Motor neuron (in vitro differentiated cells): Measurements from ENCODE around the gene PSG1. TPM values are rescaled to one million over a fixed set of nuclear protein-coding genes. Genes with fewer than 3 reads are reported as not detected.
"Not testable (repeated sequence)": the region's sequence is repeated elsewhere in the genome, so short reads cannot be mapped to it uniquely, and the experiment has no call there.

ENCODE experiments used
- ATAC-seq, 8 experiments: fragments of 200-7000 bp; cut with Tn5 transposase; replicated peaks in 6 of 8; 2 replicates each; pipeline ENCODE4 v1.8.0; 2021; ENCODE audit warnings: mild to moderate bottlenecking in 8 of 8, moderate library complexity in 8 of 8
- H3K27ac ChIP-seq, 2 donors: fragments of 250-450 bp; sonication (Bioruptor Pico); 2 replicates each; pipeline ENCODE4 v1.9.0; 2021; ENCODE audit warnings: antibody characterized with exemption in 2 of 2, mild to moderate bottlenecking in 2 of 2, moderate library complexity in 1 of 2
- H3K4me1 ChIP-seq, 2 donors: fragments of 250-450 bp; sonication (Bioruptor Pico); replicated peaks in 1 of 2; 2 replicates each; pipeline ENCODE4 v1.6.1; 2021; ENCODE audit warnings: antibody characterized with exemption in 2 of 2, mild to moderate bottlenecking in 2 of 2, moderate library complexity in 1 of 2
- H3K4me3 ChIP-seq, 5 donors: fragments of 250-450 bp; sonication (Bioruptor Pico); 2 replicates each; pipeline ENCODE4 v1.9.0; 2021; ENCODE audit warnings: antibody characterized with exemption in 5 of 5, mild to moderate bottlenecking in 5 of 5, moderate library complexity in 4 of 5
- WGBS, 10 experiments: fragments of 450-650 bp; shearing (Covaris generic); methylation state at CpG; one replicate each; pipeline ENCODE4 v1.0.0; 2022; 5-methylcytosine and 5-hydroxymethylcytosine counted together
- in situ Hi-C, 9 experiments: fragments of 400-800 bp; cut with MboI; loops; one replicate each; pipeline ENCODE4 v1.15.0; 2021; ENCODE audit warnings: low sequenced_read_pairs in 9 of 9, low pct_unique_long_range_greater_than_20kb in 2 of 9; ENCODE audit not compliant: unreplicated experiment in 9 of 9
- total RNA-seq, 8 experiments: library from RNA; unstranded; fragments of 300-600 nt; gene quantifications; 2 replicates each; pipeline versions ENCODE4 v1.2.3 to v1.2.4, GENCODE V29; 2022

The PSG1 gene
- total RNA-seq, 8 experiments from 2014 or later, result 0.14 to 0.76 (median 0.28) TPM; not detected in 2

DNA sequence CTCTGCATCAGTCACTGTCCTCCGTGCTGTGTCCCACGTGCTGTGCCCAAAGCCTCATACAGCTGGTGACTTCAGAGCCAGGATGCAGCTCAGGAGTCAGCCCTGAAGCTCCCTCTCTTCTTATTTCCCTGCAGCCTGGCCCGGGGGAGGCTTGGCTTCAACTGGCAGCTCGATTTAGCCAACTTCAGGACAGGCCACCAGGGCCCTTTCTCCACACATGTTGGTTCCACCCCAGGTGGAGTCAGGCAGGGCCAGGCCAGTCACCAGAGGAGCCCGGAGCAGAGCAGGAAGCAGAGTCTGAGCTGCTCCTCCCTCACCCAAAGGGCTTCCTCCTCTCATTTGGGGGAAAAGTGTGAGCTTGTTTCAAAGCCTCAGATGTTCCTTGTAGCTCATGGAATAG, 26.6 kb upstream of the PSG1 start:
- in situ Hi-C loops, H3K27ac ChIP-seq, H3K4me1 ChIP-seq, ATAC-seq, H3K4me3 ChIP-seq: not testable (repeated sequence)
- 0 to 82% (median 40%) methylated on average over 1 to 4 of the region's 5 CpGs; no CpG with 5 or more reads in 2 of the 10 experiments for WGBS, 10 experiments

DNA sequence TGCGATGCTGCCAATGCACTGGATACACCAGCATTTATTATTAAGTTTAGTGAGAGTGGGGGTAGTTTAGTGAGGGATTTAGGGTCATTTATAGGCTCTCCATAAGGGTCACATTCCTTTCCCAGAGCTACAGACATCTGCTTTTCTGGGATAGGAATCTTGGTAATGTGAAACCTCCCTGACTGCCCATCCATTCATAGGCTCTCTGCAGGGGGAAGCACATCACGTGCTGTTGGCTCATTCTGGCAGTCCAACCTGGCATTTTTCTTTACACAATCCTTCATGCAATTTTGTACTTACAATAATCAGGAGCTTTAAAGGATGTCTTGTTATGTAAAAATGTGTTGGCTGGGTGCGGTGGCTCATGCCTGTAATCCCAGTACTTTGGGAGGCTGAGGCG, 21.0 kb upstream of the PSG1 start:
- in situ Hi-C loops, H3K4me3 ChIP-seq, H3K4me1 ChIP-seq, H3K27ac ChIP-seq, ATAC-seq: not testable (repeated sequence)
- WGBS, 10 experiments, result 0 to 100% (median 33%) methylated on average over 1 to 4 of the region's 4 CpGs; no CpG with 5 or more reads in 4 of the 10 experiments

DNA sequence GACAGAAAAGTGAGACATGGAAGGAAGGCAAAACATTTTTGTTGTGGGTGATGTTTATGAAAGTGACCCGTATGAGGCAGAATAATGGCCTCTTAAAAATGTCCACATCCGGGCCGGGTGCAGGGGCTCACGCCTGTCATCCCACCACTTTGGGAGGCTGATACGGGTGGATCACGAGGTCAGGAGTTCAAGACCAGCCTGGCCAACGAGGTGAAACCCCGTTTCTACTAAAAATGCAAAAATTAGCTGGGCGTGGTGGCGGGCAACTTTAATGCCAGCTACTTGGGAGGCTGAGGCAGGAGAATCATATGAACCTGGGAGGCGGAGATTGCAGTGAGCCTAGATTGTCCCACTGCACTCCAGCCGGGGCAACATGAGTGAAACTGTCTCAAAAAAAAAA, 20.2 kb upstream of the PSG1 start:
- H3K4me3 ChIP-seq, H3K27ac ChIP-seq, ATAC-seq, in situ Hi-C loops, H3K4me1 ChIP-seq: not testable (repeated sequence)
- 0 to 100% (median 65%) methylated on average over 1 to 9 of the region's 12 CpGs; no CpG with 5 or more reads in 4 of the 10 experiments for WGBS, 10 experiments

DNA sequence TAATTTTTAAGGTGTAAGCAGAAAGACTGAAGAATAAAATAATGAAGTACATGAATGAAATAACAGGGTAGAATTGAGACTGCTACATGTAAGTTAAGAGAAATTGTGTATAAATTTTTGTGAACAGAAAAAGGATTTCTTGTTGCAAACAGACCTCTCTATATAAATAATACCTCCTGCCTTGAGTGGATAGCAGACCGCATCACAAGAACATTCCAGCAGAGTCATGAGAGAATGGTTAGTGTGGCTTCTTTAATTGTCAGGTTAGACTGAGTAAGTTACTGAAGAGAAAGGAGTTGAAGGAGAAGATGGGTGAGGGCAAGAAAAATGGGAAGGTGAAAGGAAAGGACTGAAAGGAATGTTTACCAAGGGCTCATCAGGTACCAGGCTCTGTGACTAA, 19.6 kb upstream of the PSG1 start:
- in situ Hi-C loops, ATAC-seq, H3K27ac ChIP-seq, H3K4me3 ChIP-seq, H3K4me1 ChIP-seq: not testable (repeated sequence)
- WGBS, 10 experiments, result 38 to 80% (median 80%) methylated on average over 1 of the region's 1 CpG; no CpG with 5 or more reads in 5 of the 10 experiments

DNA sequence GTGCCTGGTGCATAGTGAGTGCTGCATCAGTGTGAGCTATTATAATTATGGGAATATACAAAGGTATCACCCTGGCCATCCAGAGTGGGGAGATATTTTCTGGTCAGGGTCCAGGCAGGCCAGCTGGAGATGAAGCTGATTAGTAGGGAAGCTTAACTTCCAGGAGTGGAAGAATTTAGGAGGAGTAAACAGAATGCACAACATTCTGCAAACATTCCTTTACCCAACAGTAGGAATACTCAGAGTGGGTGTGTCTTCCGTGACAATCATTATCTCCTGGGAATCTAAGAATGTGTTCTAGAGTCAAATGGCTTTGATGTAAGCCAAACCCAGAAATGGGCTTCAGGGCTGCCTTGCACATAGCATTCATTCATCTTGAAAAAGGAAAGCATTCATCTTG, 19.1 kb upstream of the PSG1 start:
- H3K4me3 ChIP-seq, H3K27ac ChIP-seq, ATAC-seq, H3K4me1 ChIP-seq, in situ Hi-C loops: not testable (repeated sequence)
- 0% methylated on average over 1 of the region's 1 CpG; no CpG with 5 or more reads in 7 of the 10 experiments for WGBS, 10 experiments

DNA sequence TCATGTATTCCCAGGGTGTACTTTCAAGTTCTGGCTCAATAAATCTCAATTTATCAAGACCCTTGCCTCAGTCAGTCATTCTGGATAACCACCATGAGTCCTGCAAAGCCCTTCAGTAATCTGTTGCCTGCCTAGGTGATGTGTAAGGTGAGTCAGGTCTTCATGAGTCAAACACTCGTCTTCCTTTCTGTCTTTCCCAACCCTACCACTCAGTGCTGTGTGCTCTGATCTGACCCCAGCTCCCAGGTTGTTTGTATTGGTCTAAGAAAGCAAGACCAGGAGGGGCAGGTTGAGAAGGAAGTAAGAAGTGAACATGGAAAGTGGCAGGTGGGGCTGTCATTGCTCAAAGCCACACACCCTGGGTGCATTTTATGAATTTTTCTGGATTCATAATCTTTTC, 18.2 kb upstream of the PSG1 start:
- ATAC-seq, H3K4me3 ChIP-seq, H3K4me1 ChIP-seq, H3K27ac ChIP-seq, in situ Hi-C loops: not testable (repeated sequence)
- 0 to 80% (median 0%) methylated on average over 1 of the region's 1 CpG; no CpG with 5 or more reads in 5 of the 10 experiments for WGBS, 10 experiments

DNA sequence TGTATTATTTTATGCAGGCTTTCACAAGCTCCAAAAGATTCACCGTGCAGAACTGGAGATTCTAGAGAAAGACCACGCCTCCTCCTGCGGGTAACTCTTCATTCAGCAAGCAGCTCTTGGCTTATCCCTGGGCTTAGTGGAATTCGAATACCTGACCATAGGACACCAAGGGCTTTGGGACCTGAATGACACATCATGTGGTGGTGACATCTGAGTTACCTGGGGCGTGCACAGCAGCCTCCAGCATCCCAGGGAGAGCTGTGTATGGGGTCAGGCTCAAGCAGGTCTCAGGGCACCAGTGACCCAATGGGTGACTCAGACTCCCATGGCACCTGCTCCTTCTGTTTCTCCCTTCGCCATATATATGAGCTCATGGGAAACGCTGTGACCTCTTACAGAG, 10.9 kb upstream of the PSG1 start:
- H3K27ac ChIP-seq, ATAC-seq, in situ Hi-C loops, H3K4me1 ChIP-seq, H3K4me3 ChIP-seq: not testable (repeated sequence)
- 8 to 100% (median 50%) methylated on average over 1 to 4 of the region's 7 CpGs; no CpG with 5 or more reads in 2 of the 10 experiments for WGBS, 10 experiments

DNA sequence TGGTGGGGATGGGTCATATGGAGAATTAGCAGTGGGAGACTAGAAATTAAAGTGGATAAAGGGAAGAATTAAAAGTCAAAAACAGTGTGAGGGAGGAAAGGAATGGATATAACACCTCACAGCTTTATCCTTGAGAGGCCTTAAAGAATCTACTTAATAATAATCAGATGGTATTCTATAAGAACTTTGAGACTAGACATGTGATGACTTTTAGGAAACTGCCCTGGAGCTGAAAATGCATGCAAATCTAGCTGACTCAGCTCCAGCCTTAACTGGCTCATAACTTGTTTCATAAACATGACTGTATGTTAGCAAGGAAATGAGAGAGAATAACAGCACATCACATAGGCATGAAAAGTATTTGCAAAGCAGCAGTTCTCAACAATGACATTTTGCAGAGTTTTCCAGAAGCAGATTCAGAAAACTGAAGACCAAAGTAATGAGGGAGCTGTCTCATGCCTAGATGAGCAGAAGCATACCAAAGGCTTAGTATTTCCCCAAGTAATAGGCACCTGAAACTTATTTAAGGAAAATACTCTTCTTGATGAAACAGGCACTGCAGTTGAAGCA, 8.4 kb upstream of the PSG1 start:
- in situ Hi-C loops, H3K4me1 ChIP-seq, H3K4me3 ChIP-seq, H3K27ac ChIP-seq: not testable (repeated sequence)
- peak in 1 of 8 experiments; percentile 43 for ATAC-seq

DNA sequence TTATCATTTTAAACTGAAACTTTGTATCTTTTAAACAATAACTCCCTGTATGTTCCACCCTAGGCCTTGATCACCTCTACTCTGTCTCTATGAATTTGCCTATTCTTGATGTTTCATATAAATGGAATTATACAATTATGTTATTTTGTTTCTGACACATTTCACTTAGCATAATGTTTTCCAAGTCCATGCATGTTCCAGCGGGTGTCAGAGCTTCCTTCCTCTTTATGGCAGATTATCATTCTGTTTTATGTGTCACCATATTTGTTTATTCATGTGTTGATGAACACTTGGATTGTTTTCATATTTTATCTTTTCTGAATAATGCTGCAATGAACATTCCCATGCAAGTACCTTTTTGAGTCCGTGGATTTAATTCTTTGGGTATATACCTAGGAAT, 3.2 kb upstream of the PSG1 start:
- ATAC-seq, in situ Hi-C loops, H3K4me1 ChIP-seq, H3K4me3 ChIP-seq, H3K27ac ChIP-seq: not testable (repeated sequence)
- WGBS, 10 experiments, result 0 to 88% (median 16%) methylated on average over 1 to 2 of the region's 2 CpGs; no CpG with 5 or more reads in 3 of the 10 experiments

DNA sequence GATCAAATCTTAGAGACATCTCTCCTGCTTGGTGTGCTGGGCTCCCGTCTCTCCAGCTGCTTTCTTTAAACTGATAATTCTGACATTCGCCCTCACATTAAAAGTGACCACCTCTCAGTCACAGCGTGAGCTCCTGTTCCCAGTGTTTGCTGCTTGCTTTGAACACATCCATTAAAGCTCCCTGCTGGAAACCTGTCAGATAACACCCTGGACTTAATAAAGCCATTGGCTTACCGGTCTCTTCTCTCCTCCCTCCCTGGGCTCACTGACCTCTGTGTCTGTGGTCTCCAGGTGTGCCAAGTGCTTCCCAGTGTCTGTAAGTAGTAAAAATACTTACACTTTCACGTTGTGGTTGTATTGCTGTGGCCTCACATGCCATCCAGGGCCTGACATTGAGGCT, 2.5 kb upstream of the PSG1 start:
- H3K27ac ChIP-seq, in situ Hi-C loops, ATAC-seq, H3K4me1 ChIP-seq, H3K4me3 ChIP-seq: not testable (repeated sequence)
- 0 to 100% (median 60%) methylated on average over 1 to 5 of the region's 5 CpGs; no CpG with 5 or more reads in 3 of the 10 experiments for WGBS, 10 experiments

DNA sequence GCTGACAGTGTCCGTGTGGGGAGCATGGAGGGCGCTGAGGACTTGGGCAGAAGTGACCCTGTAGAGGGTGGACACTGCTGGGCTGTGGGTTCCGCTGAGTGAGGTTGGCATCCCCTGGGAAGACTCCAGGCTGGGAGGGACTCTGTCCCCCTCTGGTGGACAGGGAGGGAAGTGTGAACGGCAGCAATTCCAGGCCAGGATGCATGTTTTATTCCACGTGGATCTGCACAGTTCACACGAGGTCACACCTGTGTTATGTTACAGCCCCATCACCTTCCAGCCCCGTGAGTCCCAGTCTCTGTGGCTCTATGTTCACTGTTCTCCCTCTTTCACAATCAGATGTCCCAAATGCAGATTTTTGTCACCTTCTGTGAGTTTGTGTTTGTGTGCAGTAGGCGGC, 1.8 kb upstream of the PSG1 start:
- H3K27ac ChIP-seq, H3K4me3 ChIP-seq, in situ Hi-C loops, ATAC-seq, H3K4me1 ChIP-seq: not testable (repeated sequence)
- 60% methylated on average over 1 of the region's 8 CpGs; no CpG with 5 or more reads in 9 of the 10 experiments for WGBS, 10 experiments

DNA sequence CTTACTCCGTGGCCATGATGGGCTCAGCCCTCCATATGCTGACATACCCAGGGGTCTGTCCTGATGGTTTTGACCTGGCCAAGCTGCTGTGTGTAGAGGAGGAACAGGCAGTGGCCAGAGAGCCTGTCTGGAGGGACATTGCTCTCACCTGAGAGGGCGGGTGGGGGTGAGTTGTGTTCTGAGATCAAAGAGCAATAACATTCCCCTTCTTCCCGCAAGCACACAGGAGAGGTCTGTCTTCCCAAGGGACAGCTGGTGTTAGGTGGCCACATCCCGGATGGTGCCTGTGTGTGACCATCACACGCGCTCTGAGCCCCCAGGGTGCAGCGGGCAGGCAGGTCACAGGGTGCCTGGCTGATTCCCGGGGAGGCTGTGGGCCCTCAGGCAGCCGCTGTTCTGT, 1.1 kb upstream of the PSG1 start:
- ATAC-seq, in situ Hi-C loops, H3K27ac ChIP-seq, H3K4me3 ChIP-seq, H3K4me1 ChIP-seq: not testable (repeated sequence)
- no CpG with 5 or more reads among the region's 9 CpGs for WGBS, 10 experiments

DNA sequence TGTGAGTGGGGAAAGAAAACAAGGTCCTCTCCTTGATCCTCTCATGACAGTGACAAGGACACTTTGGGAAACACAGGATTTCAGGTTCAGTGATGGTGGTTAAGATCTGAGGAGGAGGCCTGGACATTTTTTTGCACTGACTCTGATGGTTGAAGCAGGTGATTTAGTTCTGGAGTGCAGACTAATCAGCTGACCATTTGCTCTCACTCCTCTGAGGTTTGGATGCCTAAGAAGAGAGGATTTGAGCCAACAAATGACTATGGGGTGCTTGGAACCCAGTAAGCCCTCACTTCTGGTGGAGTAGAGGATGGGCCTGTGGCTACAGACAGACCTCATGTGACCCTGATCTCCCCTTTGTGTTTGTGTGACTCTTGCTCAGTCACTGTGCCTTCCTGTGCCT, 2.9 kb downstream of the PSG1 start:
- H3K27ac ChIP-seq, in situ Hi-C loops, H3K4me3 ChIP-seq, ATAC-seq, H3K4me1 ChIP-seq: not testable (repeated sequence)

DNA sequence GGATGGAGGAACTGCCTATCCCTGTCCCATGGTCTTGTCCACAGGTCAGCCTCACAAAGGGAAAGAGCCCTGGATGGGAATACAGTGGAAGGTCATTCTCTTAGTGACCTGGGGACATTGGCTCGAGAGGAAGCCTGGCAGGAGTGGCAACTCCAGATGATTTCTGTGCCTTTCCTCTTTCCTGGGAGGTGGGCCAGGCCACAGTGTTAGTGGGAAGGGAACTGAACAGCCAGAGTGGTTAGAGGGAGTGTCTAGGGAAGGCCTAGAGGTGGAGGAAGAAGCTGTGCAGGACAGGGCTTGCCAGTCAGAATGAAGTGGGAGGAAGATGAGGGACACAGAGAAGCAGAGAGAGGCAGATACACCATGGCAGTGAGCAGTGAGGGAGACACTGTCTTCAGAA, 3.6 kb downstream of the PSG1 start:
- in situ Hi-C loops, result not testable (repeated sequence)

More for the DNA sequence above, 3.6 kb downstream of the PSG1 start:
- H3K4me3 ChIP-seq, ATAC-seq, H3K27ac ChIP-seq, H3K4me1 ChIP-seq: not testable (repeated sequence)
- WGBS, 10 experiments, result 0 to 78% (median 20%) methylated on average over 1 of the region's 1 CpG; no CpG with 5 or more reads in 4 of the 10 experiments
